ENCODE results near the gene CPNE7. TPM values are rescaled to one million over a fixed set of nuclear protein-coding genes. Genes with fewer than 3 reads are reported as not detected.
A peak's percentile ranks its signal among the peaks of the same experiment; 100 is the strongest.

The CPNE7 gene
- total and polyA plus RNA-seq, 2 of the 13 experiments (the other 11 are each of a cell fraction or from before 2014, with no cell fraction given): 0.59 TPM; not detected in 1

DNA sequence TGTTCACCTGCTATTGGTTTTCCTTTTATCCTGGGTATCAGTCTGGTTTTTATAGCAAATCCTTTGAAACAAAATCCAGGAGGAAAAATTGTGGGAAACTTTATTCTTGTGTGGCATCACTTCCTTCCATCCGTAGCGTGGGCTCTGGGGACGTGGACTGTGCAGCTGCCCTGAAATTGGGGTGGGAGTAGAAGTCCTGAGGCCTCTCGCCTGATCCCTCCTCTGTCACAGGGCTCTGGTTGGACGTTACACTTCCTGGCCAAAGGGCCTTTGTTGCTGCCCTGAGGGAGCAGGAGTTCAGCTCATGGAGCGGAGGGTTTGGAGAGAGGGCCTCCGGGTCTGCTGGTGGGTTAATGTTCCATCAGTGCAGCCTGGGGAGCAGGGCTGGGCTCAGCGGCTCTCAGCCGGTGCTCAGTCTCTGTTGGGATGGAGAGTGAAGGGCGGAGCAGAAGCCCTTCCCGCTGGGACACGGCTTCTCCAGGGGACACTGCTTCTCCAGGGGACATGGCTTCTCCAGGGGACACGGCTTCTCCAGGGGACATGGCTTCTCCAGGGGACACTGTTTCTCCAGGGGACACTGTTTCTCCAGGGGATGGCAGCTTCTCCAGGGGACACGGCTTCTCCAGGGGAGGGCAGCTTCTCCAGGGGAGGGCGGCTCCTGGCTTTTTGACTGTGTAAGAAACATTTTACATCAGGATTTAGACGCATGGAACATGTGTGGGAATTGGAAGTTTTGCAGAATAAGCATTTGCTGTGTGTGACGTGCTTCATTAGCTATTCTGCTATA, 30.3 kb upstream of the CPNE7 start (continued):
- TF ChIP-seq NFAT5 (CRISPR knock-in tag; IDR thresholded peaks at IDR 0.05) (no peak), SRY (CRISPR knock-in tag; IDR thresholded peaks at IDR 0.05) (peak; percentile 48; the same call in 1 of the 2 replicates)

- H3K4me1 ChIP-seq (ENCODE audit: insufficient read depth, low read length): peaks cover 35% of the 10 kb centered on the region
- H3K9me3 ChIP-seq (ENCODE audit: low read length): no peaks in the 10 kb centered on the region
- intact Hi-C loops (cut with micrococcal nuclease; ENCODE audit: unreplicated experiment): loop anchor here (1.0 kb wide), 1 partner anchor 11 kb away; no protein-coding TSS in a partner anchor
- 39% methylated on average over 26 of the region's 26 CpGs for WGBS (ENCODE audit: low lambda C conversion rate)
- BruUV-seq (replicated peaks): no TSS peak
- no peaks in the 10 kb centered on the region for H3K79me2 ChIP-seq (ENCODE audit: insufficient read depth, low read length)
- ChIA-PET POLR2A (interaction anchor here (0.9 to 1.7 kb wide), 9 partner anchors 11 to 57 kb away, joined by 3 to 18 read pairs (median 7); partner anchors contain the start of gene SPG7), CTCF (ENCODE audit: low intra/inter-chr PET ratio, low total read pairs) (no interaction called here)
- no peaks in the 10 kb centered on the region for H3K27me3 ChIP-seq (ENCODE audit: control insufficient read depth in 1 of 2, insufficient read depth in 2 of 2, low read length in 2 of 2)
- DNase-seq (ENCODE audit: low spot score) (peak; percentile 89), ATAC-seq (peak; percentile 87), FAIRE-seq (peak; percentile 99)
- H2AFZ ChIP-seq (ENCODE audit: low read length): no peak overlapping the region
- peak overlapping the region; percentile 38 to 72 (median 41) for H3K4me3 ChIP-seq (replicated peaks in 1 of 3; ENCODE audit: insufficient read depth in 1 of 3, low read depth in 2 of 3, low read length in 3 of 3)
- H4K20me1 ChIP-seq (ENCODE audit: insufficient read depth, low read length): peaks cover 5% of the 10 kb centered on the region; the same call in 1 of the 2 replicates
- H3K9ac ChIP-seq (ENCODE audit: insufficient read depth, low read depth, low read length): peak overlapping the region; percentile 49
- peaks cover 20 to 45% of the 10 kb centered on the region in 2 experiments; a peak in 4 of 5 replicates for H3K36me3 ChIP-seq (replicated peaks in 1 of 2; ENCODE audit: control insufficient read depth in 1 of 2, insufficient read depth in 2 of 2, low read length in 2 of 2)
- in situ Hi-C loops (cut with HindIII; ENCODE audit: extremely low pct_ligation_motif_present, low pct_unique_long_range_greater_than_20kb): no loop called here
- H3K27ac ChIP-seq (ENCODE audit: extremely low read length, insufficient read depth, low read length): peak overlapping the region; percentile 87
- peak overlapping the region; percentile 96 for H3K4me2 ChIP-seq (ENCODE audit: low read depth, low read length)
- TF ChIP-seq ZNF264 (CRISPR knock-in tag; IDR thresholded peaks at IDR 0.05) (0 out of 2 replicates have a peak, but pooled peaks have one; percentile 26), SAP130 (CRISPR knock-in tag; IDR thresholded peaks at IDR 0.05; ENCODE audit: low read depth) (peak; percentile 65), DNMT3B (CRISPR knock-in tag; conservative IDR thresholded peaks at IDR 0.05) (no peak), ZNF652 (CRISPR knock-in tag; IDR thresholded peaks at IDR 0.05; ENCODE audit: borderline replicate concordance, low read depth) (no peak), ERF (CRISPR knock-in tag; IDR thresholded peaks at IDR 0.05) (peak; percentile 27; the same call in 1 of the 2 replicates), TAF15 (IDR thresholded peaks at IDR 0.05; ENCODE audit: low read depth, low read length, poor library complexity, severe bottlenecking) (no peak), MIER2 (CRISPR knock-in tag; IDR thresholded peaks at IDR 0.05) (no peak), PITX1 (CRISPR knock-in tag; IDR thresholded peaks at IDR 0.05) (0 out of 2 replicates have a peak, but pooled peaks have one; percentile 45), SP5 (CRISPR knock-in tag; IDR thresholded peaks at IDR 0.05; ENCODE audit: borderline replicate concordance, low read depth) (peak; percentile 71), RARA (CRISPR knock-in tag; IDR thresholded peaks at IDR 0.05) (peak; percentile 24; the same call in 1 of the 2 replicates)
- TF ChIP-seq, protein P1, sequence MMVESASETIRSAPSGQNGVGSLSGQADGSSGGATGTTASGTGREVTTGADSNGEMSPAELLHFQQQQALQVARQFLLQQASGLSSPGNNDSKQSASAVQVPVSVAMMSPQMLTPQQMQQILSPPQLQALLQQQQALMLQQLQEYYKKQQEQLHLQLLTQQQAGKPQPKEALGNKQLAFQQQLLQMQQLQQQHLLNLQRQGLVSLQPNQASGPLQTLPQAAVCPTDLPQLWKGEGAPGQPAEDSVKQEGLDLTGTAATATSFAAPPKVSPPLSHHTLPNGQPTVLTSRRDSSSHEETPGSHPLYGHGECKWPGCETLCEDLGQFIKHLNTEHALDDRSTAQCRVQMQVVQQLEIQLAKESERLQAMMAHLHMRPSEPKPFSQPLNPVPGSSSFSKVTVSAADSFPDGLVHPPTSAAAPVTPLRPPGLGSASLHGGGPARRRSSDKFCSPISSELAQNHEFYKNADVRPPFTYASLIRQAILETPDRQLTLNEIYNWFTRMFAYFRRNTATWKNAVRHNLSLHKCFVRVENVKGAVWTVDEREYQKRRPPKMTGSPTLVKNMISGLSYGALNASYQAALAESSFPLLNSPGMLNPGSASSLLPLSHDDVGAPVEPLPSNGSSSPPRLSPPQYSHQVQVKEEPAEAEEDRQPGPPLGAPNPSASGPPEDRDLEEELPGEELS (CRISPR knock-in tag; IDR thresholded peaks at IDR 0.05): peak; percentile 70; the same call in 1 of the 2 replicates
Observed at GRCh38 chr16:89545831-89546574, 29.6 kb upstream of the CPNE7 start.

All from HepG2 (cell line).